GM12873 (cell line): ENCODE data around the gene GPX6.
A peak's percentile ranks its signal among the peaks of the same experiment; 100 is the strongest.

Experiments
- TF ChIP-seq, protein P1 (sequence below): IDR thresholded peaks from 2 replicates; pipeline ENCODE4 v1.5.1; 2012; ENCODE audit warnings: low read depth, mild to moderate bottlenecking, moderate library complexity, low read length, control low read depth; ENCODE audit not compliant: insufficient read depth; ENCODE audit errors: missing control alignments

Gene GPX6

DNA sequence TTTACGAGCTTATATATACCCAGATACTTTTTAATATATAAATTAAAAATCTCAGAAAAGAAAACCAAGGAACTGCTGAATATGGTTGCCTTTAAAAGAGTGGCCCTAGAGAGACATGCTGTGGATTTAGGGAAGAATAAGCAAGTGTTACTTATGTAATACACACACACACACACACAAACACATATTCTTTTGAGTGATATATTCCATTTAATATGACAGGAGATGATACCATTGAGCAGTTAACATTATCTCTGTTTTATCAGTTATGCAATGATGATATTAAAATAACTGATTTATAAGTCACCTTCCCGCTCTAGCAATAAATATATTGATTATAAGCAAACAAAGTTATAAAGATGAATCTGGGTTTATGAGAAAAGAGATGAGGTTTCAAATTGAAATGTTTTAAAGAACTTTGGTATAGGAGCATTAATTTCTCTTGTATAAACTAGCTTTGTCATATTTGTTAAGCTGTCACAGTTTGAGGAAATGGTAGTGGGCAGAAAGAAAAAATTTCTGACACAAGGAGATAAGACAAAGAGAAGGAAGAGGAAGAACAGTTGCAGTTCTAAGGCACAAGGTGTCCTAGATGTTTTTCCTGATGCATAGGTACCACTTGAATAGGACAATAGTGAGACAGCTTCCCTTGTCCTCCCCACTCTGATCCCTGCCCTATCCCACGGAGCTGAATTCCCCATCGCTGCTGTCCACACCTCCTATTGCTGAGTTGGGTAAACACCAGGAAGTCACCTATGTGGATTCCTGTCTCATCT, 36.5 kb upstream of the GPX6 start:
- TF ChIP-seq, protein P1, sequence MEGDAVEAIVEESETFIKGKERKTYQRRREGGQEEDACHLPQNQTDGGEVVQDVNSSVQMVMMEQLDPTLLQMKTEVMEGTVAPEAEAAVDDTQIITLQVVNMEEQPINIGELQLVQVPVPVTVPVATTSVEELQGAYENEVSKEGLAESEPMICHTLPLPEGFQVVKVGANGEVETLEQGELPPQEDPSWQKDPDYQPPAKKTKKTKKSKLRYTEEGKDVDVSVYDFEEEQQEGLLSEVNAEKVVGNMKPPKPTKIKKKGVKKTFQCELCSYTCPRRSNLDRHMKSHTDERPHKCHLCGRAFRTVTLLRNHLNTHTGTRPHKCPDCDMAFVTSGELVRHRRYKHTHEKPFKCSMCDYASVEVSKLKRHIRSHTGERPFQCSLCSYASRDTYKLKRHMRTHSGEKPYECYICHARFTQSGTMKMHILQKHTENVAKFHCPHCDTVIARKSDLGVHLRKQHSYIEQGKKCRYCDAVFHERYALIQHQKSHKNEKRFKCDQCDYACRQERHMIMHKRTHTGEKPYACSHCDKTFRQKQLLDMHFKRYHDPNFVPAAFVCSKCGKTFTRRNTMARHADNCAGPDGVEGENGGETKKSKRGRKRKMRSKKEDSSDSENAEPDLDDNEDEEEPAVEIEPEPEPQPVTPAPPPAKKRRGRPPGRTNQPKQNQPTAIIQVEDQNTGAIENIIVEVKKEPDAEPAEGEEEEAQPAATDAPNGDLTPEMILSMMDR, result no peak

DNA sequence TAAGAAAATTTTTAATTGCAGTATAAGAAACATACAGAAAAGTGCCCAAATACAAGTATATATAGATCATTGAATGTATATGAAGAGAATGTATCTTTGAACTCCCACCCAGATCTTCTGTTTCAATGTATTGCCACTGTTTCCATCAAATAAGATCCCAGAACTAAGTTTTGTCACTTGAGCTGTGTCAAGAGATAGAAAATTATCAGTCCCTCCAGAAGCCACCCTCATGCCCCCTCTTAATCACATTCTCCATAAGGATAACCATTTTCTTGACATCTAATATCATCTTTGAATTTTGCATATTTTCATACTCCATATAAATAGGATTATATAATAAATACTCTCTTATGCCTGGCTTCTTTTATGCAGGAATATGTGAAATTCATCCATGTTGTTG, 30.4 kb upstream of the GPX6 start:
- TF ChIP-seq, protein P1, result no peak

DNA sequence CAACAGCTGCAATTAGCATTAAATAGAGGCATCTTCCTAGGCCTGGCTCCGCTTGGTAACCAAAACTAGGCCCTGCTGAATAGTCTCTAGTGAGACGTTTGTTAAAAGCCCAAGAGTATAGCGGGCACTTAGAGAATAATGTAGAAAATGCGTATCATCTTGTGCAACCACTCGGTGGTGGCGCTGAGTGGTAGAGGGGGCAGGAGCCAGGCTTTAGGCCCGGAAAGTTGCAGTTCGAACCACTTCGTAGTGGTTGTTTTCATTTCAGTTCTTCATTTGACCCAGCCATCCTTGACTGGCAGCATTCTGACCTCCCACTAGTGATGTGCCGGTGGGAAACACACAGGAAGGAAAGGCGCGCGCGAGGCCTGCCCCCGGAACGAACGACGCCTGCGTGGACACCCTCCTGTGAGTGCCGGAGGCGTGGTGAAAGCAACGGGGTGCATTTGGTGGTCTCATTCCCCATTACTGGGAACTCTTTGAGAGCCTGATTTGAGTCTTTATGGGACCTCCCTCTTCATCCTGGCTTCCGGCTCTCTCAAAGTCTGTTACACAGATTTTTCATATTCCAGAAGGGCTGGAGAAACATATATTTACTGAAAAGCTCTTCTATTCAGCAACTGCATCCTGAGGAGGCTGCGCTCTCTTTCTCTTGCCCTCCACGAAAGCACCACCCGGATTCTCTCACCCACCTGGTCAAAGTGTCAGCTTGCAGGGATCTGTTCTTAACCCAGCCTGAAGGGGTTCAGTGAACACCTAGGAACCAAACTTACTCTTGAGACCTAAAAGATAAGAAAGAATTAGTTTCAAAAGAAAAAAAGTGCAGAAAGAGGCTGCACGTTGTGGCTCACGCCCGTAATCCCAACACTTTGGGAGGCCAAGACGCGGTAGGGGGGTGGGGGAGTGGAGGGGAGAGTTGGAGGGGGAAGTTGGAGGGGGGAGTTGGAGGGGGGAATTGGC, 28.3 kb upstream of the GPX6 start:
- TF ChIP-seq, protein P1, result no peak

DNA sequence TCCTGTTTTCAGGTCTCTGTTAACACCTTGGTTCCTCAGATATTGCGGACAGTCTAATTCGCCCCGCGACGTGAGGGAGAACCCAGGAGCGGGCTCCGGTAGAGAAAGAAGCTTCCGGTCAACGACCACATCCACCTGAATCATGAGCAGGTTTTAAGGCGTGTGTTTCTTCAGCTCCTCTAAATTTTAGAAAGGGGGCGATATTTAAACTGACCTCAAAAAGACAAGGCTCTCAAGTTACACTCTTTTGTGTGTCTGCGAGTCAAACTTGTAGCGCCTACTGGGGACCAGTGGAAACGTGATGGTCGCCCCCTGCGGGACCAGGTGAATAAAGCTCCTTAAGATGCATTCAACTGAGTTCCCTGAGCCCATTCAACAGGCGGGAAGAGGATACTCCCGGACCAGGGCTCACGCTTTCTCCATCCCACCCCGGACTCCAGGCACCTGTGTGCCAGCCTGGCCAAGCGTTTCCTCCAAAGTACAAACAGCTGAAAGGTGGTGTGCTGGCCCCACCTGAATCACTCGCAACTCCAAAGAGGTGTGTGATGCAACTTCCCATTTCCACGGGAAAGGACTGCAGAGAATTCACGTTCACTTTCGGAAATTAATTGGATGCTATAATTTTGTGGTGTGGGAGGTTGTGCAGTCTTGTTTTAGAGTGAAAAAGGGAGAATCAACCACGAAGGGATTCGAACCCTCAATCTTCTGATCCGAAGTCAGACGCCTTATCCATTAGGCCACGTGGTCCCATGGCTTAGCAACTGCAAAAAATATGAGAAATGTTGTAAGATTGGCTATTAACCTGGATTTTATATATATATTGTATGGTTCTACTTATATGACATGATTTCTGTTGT, 27.1 kb upstream of the GPX6 start:
- TF ChIP-seq, protein P1, result peak; percentile 71

DNA sequence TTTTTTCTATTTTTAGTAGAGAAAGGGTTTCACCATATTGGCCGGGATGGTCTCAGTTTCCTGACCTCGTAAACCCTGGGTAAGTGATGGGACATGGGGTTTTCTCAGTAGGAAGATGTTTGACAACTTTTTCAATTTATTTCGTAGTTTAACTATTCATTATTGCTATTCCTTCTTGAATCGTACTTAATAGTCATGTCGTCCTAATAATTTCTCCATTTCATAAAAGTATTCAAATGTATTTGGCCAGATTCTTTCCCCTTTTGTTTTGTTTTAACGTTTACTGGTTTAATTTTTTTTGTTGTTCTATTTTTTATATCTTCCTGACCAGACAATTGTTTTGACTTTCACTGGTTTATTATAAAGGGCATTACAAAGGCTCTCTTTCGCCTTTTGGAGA, 26.4 kb upstream of the GPX6 start:
- TF ChIP-seq, protein P1, result no peak

DNA sequence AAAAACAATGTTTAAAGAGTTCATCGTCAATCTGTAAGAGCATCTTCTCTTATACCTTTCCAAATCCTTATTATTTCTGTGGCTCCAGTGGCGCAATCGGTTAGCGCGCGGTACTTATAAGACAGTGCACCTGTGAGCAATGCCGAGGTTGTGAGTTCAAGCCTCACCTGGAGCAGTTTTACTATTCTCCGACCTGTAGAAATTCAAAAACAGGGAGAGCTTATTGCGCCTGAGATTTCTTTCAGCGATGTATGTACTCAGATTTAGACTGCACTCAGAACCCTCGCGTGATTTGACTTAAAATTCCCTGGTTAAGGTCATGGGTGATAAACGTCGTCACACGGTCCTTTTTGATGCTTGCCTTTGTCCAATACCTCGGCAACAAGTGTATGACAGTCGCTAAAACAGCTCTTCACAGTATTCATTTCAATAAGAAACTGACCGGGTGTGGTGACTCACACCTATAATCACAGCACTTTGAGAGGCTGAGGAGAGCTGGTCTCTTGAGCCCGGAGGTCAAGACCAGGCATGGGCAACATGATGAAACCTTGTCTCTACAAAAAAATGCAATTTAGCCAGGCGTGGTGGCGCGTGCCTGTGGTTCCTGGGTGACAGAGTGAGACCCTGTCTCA, 22.0 kb upstream of the GPX6 start:
- TF ChIP-seq, protein P1, result no peak
